A673 (cell line): ENCODE measurements around the gene DMD. TPM values are rescaled to one million over a fixed set of nuclear protein-coding genes. Genes with fewer than 3 reads are reported as not detected.

Experiments used
- BruUV-seq: library from RNA; stranded (reverse); fragments of 400-500 nt; replicated peaks from 2 replicates; lab custom pipeline; 2021; lab: Mats Ljungman, UMichigan
- CTCF ChIA-PET: fragments of 300-600 bp; sonication (Branson Sonifier 250); formaldehyde crosslinking; loops from one replicate; lab custom pipeline; 2022; ENCODE audit warnings: antibody characterized with exemption; lab: Charles Lee
- POLR2A ChIA-PET: fragments of 300-600 bp; sonication (Branson Sonifier 250); formaldehyde crosslinking; loops from one replicate; lab custom pipeline; 2022; ENCODE audit warnings: antibody characterized with exemption; ENCODE audit not compliant: low non-redundant PET; lab: Charles Lee
- DNase-seq: peaks from one replicate; pipeline ENCODE4 v3.0.0-alpha.2; 2015; ENCODE audit warnings: low spot score
- H3K27ac ChIP-seq: fragments of 200-600 bp; sonication (generic); 2 replicates; pipeline ENCODE4 v1.5.1; 2016; ENCODE audit warnings: mixed run types, low read depth, mild to moderate bottlenecking, mixed read lengths, antibody characterized with exemption, low read length; ENCODE audit not compliant: poor library complexity, severe bottlenecking
- H3K27me3 ChIP-seq: fragments of 200-600 bp; sonication (generic); replicated peaks from 2 replicates; pipeline ENCODE4 v1.6.1; 2017; ENCODE audit warnings: mixed run types, low read depth, mild to moderate bottlenecking, mixed read lengths, antibody characterized with exemption, low read length; ENCODE audit not compliant: insufficient read depth, poor library complexity
- H3K36me3 ChIP-seq: fragments of 200-600 bp; sonication (generic); 2 replicates; pipeline ENCODE4 v1.6.1; 2016; ENCODE audit warnings: mixed run types, mild to moderate bottlenecking, mixed read lengths, antibody characterized with exemption, low read length; ENCODE audit not compliant: insufficient read depth, poor library complexity, severe bottlenecking
- H3K4me1 ChIP-seq: fragments of 200-600 bp; sonication (generic); 2 replicates; pipeline ENCODE4 v1.6.1; 2017; ENCODE audit warnings: mixed run types, mild to moderate bottlenecking, mixed read lengths, antibody characterized with exemption, low read length; ENCODE audit not compliant: insufficient read depth, poor library complexity, severe bottlenecking
- H3K4me3 ChIP-seq: fragments of 200-600 bp; sonication (generic); 2 replicates; pipeline ENCODE4 v1.5.1; 2016; ENCODE audit warnings: low read depth, mixed run types, mild to moderate bottlenecking, mixed read lengths, low read length; ENCODE audit not compliant: poor library complexity, severe bottlenecking
- H3K9me3 ChIP-seq: fragments of 200-600 bp; sonication (generic); 2 replicates; pipeline ENCODE4 v1.6.1; 2016; ENCODE audit warnings: mixed run types, low read depth, mild to moderate bottlenecking, mixed read lengths, antibody characterized with exemption, low read length; ENCODE audit not compliant: poor library complexity, severe bottlenecking
- EZH2 ChIP-seq: fragments of 200-600 bp; sonication (generic); IDR thresholded peaks from 2 replicates; pipeline ENCODE4 v1.6.1; 2017; ENCODE audit warnings: borderline replicate concordance, low read depth, mild to moderate bottlenecking, mixed read lengths, antibody characterized with exemption, low read length; ENCODE audit not compliant: poor library complexity, severe bottlenecking
- intact Hi-C: fragments of 100-400 bp; cut with micrococcal nuclease; formaldehyde crosslinking; loops from one replicate; pipeline ENCODE4 v1.10.0; 2022; ENCODE audit not compliant: unreplicated experiment
- total RNA-seq: library from RNA; stranded (reverse); gene quantifications from 2 replicates; pipeline ENCODE4 v1.2.3, GENCODE V29; 2021
- TF ChIP-seq, protein P1 (sequence below): fragments of 300-800, 200-600 bp; sonication (generic); conservative IDR thresholded peaks from 2 replicates; pipeline ENCODE4 v1.5.1; 2017; ENCODE audit warnings: low read depth, mild to moderate bottlenecking, antibody characterized with exemption, low read length, moderate library complexity, mixed read lengths

The DMD gene
- total RNA-seq, 1 experiment from 2014 or later: 5.4 TPM

DNA sequence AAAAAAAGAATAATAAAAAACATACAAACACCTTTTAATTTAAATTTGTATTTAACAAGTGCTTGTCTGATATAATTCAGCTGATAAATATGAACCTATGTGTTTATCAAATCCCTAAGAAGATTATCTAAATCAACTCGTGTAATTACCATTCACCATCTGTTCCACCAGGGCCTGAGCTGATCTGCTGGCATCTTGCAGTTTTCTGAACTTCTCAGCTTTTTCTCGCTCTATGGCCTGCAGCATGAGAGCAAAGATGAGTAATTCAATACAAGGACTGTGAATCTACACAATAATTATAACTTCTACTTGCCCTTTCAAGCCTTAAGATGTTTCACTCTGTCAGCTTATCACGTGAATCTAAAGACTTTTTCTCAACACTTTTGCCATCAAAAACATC lies 709.7 kb downstream of the DMD start:
- Histone ChIP-seq H3K4me1 (no peaks in the 10 kb centered on the region), H3K27me3 (no peaks in the 10 kb centered on the region), H3K36me3 (no peaks in the 10 kb centered on the region), H3K4me3 (no peak overlapping the region), H3K9me3 (no peaks in the 10 kb centered on the region), H3K27ac (no peak overlapping the region)
- ChIA-PET CTCF (no interaction called here), POLR2A (no interaction called here)
- BruUV-seq: no TSS peak
- intact Hi-C loops: no loop called here
- no peak for DNase-seq
- TF ChIP-seq, protein P1, sequence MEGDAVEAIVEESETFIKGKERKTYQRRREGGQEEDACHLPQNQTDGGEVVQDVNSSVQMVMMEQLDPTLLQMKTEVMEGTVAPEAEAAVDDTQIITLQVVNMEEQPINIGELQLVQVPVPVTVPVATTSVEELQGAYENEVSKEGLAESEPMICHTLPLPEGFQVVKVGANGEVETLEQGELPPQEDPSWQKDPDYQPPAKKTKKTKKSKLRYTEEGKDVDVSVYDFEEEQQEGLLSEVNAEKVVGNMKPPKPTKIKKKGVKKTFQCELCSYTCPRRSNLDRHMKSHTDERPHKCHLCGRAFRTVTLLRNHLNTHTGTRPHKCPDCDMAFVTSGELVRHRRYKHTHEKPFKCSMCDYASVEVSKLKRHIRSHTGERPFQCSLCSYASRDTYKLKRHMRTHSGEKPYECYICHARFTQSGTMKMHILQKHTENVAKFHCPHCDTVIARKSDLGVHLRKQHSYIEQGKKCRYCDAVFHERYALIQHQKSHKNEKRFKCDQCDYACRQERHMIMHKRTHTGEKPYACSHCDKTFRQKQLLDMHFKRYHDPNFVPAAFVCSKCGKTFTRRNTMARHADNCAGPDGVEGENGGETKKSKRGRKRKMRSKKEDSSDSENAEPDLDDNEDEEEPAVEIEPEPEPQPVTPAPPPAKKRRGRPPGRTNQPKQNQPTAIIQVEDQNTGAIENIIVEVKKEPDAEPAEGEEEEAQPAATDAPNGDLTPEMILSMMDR: no peak
- TF ChIP-seq EZH2: no peak

DNA sequence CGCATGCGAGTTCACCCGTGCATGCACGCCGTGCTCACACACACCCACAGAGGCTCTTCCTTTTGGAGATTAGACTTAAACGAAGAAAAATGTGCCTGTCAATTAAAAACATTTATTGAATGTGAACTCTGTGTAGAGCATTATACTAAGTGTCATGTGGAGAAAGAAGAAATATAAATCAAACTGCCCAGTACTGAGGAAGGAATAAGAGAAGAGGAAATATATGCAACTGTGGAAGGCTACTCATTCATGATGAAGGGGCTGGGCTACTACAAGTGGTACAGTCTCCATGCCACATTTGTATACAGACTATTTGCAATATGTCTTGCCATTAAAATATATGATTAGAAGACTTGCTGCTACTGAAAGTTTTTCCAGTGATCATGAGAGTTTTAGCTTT lies 714.7 kb downstream of the DMD start:
- Histone ChIP-seq H3K27ac (no peak overlapping the region), H3K4me3 (no peak overlapping the region), H3K4me1 (no peaks in the 10 kb centered on the region), H3K27me3 (no peaks in the 10 kb centered on the region), H3K9me3 (no peaks in the 10 kb centered on the region), H3K36me3 (no peaks in the 10 kb centered on the region)
- no peak for DNase-seq
- no TSS peak for BruUV-seq
- ChIA-PET POLR2A (no interaction called here), CTCF (no interaction called here)
- TF ChIP-seq EZH2: no peak
- TF ChIP-seq, protein P1: no peak
- intact Hi-C loops: no loop called here

DNA sequence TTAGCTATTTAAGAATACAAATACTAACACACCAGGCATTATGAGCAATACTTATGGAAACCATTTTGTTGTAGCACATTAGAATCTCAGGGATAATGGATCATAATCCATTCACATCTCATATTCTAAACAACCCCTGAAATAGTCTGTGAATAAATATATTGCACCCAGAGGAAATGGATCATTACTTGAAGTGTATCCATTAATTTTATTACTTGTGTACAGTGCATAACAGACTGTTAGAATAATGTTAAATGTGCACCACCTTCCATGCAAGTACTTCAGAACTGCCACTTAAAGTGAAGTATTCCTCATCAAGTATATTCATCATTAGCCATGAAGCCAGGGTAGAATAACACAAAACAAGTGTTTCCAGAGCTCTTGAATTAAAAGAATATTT lies 715.5 kb downstream of the DMD start:
- Histone ChIP-seq H3K4me3 (no peak overlapping the region), H3K27ac (no peak overlapping the region), H3K9me3 (no peaks in the 10 kb centered on the region), H3K27me3 (no peaks in the 10 kb centered on the region), H3K4me1 (no peaks in the 10 kb centered on the region), H3K36me3 (no peaks in the 10 kb centered on the region)
- TF ChIP-seq EZH2: no peak
- TF ChIP-seq, protein P1: no peak
- DNase-seq: no peak
- ChIA-PET POLR2A (no interaction called here), CTCF (no interaction called here)
- intact Hi-C loops: no loop called here
- BruUV-seq: no TSS peak
